ENCODE measurements around the gene CADPS2.

DNA sequence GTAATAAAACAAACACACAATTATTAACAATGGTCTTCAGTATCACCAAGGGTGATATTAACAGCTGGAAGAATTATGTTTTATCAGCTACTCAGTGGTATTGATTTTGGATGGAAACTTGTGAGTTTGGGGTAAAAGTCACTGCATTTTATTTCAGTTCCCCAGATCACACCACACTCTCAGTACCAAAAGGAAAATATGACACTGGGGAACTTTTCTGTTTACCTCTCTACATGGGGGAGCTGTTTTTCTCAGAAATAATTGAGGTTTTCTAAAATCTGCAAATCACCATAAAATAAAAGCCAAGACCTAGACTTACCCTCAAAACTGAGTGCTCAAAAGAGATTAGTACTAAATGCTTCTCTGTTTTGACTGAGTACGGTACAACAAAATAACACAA lies 483.1 kb downstream of the CADPS2 start:
- TF ChIP-seq, protein P1, sequence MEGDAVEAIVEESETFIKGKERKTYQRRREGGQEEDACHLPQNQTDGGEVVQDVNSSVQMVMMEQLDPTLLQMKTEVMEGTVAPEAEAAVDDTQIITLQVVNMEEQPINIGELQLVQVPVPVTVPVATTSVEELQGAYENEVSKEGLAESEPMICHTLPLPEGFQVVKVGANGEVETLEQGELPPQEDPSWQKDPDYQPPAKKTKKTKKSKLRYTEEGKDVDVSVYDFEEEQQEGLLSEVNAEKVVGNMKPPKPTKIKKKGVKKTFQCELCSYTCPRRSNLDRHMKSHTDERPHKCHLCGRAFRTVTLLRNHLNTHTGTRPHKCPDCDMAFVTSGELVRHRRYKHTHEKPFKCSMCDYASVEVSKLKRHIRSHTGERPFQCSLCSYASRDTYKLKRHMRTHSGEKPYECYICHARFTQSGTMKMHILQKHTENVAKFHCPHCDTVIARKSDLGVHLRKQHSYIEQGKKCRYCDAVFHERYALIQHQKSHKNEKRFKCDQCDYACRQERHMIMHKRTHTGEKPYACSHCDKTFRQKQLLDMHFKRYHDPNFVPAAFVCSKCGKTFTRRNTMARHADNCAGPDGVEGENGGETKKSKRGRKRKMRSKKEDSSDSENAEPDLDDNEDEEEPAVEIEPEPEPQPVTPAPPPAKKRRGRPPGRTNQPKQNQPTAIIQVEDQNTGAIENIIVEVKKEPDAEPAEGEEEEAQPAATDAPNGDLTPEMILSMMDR (conservative IDR thresholded peaks at IDR 0.05 in 1 of 2, IDR thresholded peaks at IDR 0.05 in 1 of 2; ENCODE audit: low read depth in 1 of 2, low read length in 2 of 2): no peak
- TF ChIP-seq EZH2 (IDR thresholded peaks at IDR 0.05; ENCODE audit: low read length, missing control alignments): no peak
